AG09319 (cell line): ENCODE measurements around the gene NDUFB8.

Experiments
- DNase-seq: peaks from one replicate; pipeline ENCODE4 v3.0.0-alpha.2; 2010; ENCODE audit warnings: low read depth; ENCODE audit errors: extremely low read depth
- CTCF ChIP-seq: IDR thresholded peaks from 2 replicates; pipeline ENCODE4 v1.5.1; 2011; ENCODE audit warnings: low read depth, mild to moderate bottlenecking, inconsistent platforms, low read length, moderate library complexity

The NDUFB8 gene

GRCh38 chr10:100568912-100569311 is 39.2 kb upstream of the NDUFB8 start:
- TF ChIP-seq CTCF: no peak

GRCh38 chr10:100567826-100568225 is 38.2 kb upstream of the NDUFB8 start:
- no peak for DNase-seq
- no peak for TF ChIP-seq CTCF

More at GRCh38 chr10:100568912-100569311, 39.2 kb upstream of the NDUFB8 start:
- DNase-seq: no peak

GRCh38 chr10:100567249-100567648 is 37.6 kb upstream of the NDUFB8 start:
- no peak for TF ChIP-seq CTCF
- no peak for DNase-seq

- no peak for TF ChIP-seq CTCF
- no peak for DNase-seq
Observed at GRCh38 chr10:100566561-100566960, 36.9 kb upstream of the NDUFB8 start.

GRCh38 chr10:100565206-100565985 is 35.7 kb upstream of the NDUFB8 start:
- TF ChIP-seq CTCF: no peak
- DNase-seq: no peak

- TF ChIP-seq CTCF: peak; percentile 58
- no peak for DNase-seq
Observed at GRCh38 chr10:100562008-100562672, 32.5 kb upstream of the NDUFB8 start.

GRCh38 chr10:100561005-100561404 is 31.3 kb upstream of the NDUFB8 start:
- no peak for DNase-seq
- TF ChIP-seq CTCF: no peak
